Lung (tissue), 12 donors: ENCODE results near the gene FRMD8. TPM values are rescaled to one million over a fixed set of nuclear protein-coding genes. Genes with fewer than 3 reads are reported as not detected.

Experiments
- ATAC-seq: fragments of 200-7000 bp; cut with Tn5 transposase; one replicate; pipeline ENCODE4 v1.9.1; 2020; ENCODE audit warnings: moderate number of reproducible peaks; ENCODE audit not compliant: insufficient read depth, low FRiP score
- DNase-seq, 3 donors: peaks; one replicate each; pipeline ENCODE4 v3.0.0-alpha.2; 2013 to 2017
- H3K27ac ChIP-seq, 2 donors: one replicate each; pipeline ENCODE4 v1.5.1; 2013; ENCODE audit warnings: mild to moderate bottlenecking in 2 of 2, moderate library complexity in 2 of 2, control low read depth in 1 of 2, inconsistent platforms in 1 of 2, low read depth in 1 of 2, low read length in 1 of 2
- H3K27me3 ChIP-seq, 3 donors: one replicate each; pipeline ENCODE4 v1.5.1; 2013; ENCODE audit warnings: low read length in 2 of 3; ENCODE audit not compliant: control insufficient read depth in 3 of 3, insufficient read depth in 3 of 3
- H3K36me3 ChIP-seq, 4 donors: one replicate each; pipeline ENCODE4 v1.5.1; 2013; ENCODE audit warnings: low read length in 4 of 4, mild to moderate bottlenecking in 1 of 4, moderate library complexity in 1 of 4; ENCODE audit not compliant: control insufficient read depth in 4 of 4, insufficient read depth in 4 of 4
- H3K4me1 ChIP-seq, 5 donors: one replicate each; pipeline ENCODE4 v1.5.1; 2013; ENCODE audit warnings: low read length in 5 of 5, mild to moderate bottlenecking in 2 of 5, moderate library complexity in 1 of 5; ENCODE audit not compliant: control insufficient read depth in 5 of 5, insufficient read depth in 5 of 5
- H3K4me3 ChIP-seq: one replicate; pipeline ENCODE4 v1.5.1; 2013; ENCODE audit warnings: mild to moderate bottlenecking, control low read depth, moderate library complexity
- H3K9ac ChIP-seq, 2 donors: one replicate each; pipeline ENCODE4 v1.5.1; 2013; ENCODE audit warnings: low read length in 2 of 2, control low read depth in 1 of 2; ENCODE audit not compliant: insufficient read depth in 1 of 2
- H3K9me3 ChIP-seq, 4 donors: one replicate each; pipeline ENCODE4 v1.5.1; 2013; ENCODE audit warnings: low read length in 3 of 4, mild to moderate bottlenecking in 1 of 4, moderate library complexity in 1 of 4; ENCODE audit not compliant: control insufficient read depth in 4 of 4, insufficient read depth in 3 of 4
- CTCF ChIP-seq: IDR thresholded peaks from 2 replicates; pipeline ENCODE4 v1.5.1; 2012; ENCODE audit warnings: mild to moderate bottlenecking; ENCODE audit errors: control extremely low read depth, extremely low read depth
- WGBS, 2 donors: extraction: QIAGEN DNeasy Blood & Tissue Kit; methylation state at CpG; one replicate each; pipeline ENCODE4 v1.1.7; 2013; 5-methylcytosine and 5-hydroxymethylcytosine counted together
- polyA plus RNA-seq, 2 donors: library from polyadenylated mRNA; stranded (reverse); fragments of 200-250 nt; gene quantifications; one replicate each; pipeline ENCODE4 v1.2.1, GENCODE V29; 2013
- total RNA-seq, 2 donors: library from RNA; depleted of rRNA in 1 of 2; stranded (reverse); fragments of >200 nt in 1 of 2; gene quantifications; one replicate each; pipeline ENCODE4 v1.2.1, GENCODE V29; 2014 to 2021
- donor health status: control.
- donor health status: control.
- donor health status: Bipolar disorder and iron deficiency.
- donor health status: healthy.
- donor health status: DM: yes; HTN: yes; CAD: no.

FRMD8 gene
- total and polyA plus RNA-seq, 4 donors, result 15.8 to 39.9 (median 22.1) TPM

GRCh38 chr11:65417702-65418430 lies 31.4 kb downstream of the FRMD8 start:
- Histone ChIP-seq H3K4me3 (peak overlapping the region; percentile 15), H3K36me3 (peaks cover 0 to 8% (median 0%) of the 10 kb centered on the region in 4 donors), H3K27me3 (no peaks in the 10 kb centered on the region), H3K9me3 (no peaks in the 10 kb centered on the region), H3K9ac (peak overlapping the region in 1 of 2 donors; percentile 76), H3K4me1 (peaks cover 0 to 63% (median 33%) of the 10 kb centered on the region in 5 donors), H3K27ac (peak overlapping the region; percentile 98 to 100)
- WGBS, 2 donors, result 4 to 6% methylated on average over 19 of the region's 19 CpGs
- no peak for TF ChIP-seq CTCF
- DNase-seq (peak; percentile 67 to 80 (median 77)), ATAC-seq (no peak)

GRCh38 chr11:65418431-65418680 lies 31.9 kb downstream of the FRMD8 start:
- H3K36me3 ChIP-seq, result peaks cover 0 to 7% (median 0%) of the 10 kb centered on the region in 4 donors
- H3K27me3 ChIP-seq, result no peaks in the 10 kb centered on the region
- peak overlapping the region; percentile 98 to 100 for H3K27ac ChIP-seq
- 0 to 1% methylated on average over 2 to 4 of the region's 4 CpGs for WGBS, 2 donors
- peaks cover 0 to 68% (median 34%) of the 10 kb centered on the region in 5 donors for H3K4me1 ChIP-seq
- no peak for TF ChIP-seq CTCF
- peak overlapping the region in 1 of 2 donors; percentile 75 for H3K9ac ChIP-seq
- H3K9me3 ChIP-seq, result no peaks in the 10 kb centered on the region
- no peak overlapping the region for H3K4me3 ChIP-seq
- ATAC-seq (no peak), DNase-seq (no peak)

- Histone ChIP-seq H3K9ac (peak overlapping the region; percentile 53 to 95), H3K9me3 (no peaks in the 10 kb centered on the region), H3K4me1 (peaks cover 0 to 73% (median 38%) of the 10 kb centered on the region in 5 donors), H3K36me3 (peaks cover 0 to 2% (median 0%) of the 10 kb centered on the region in 4 donors), H3K4me3 (no peak overlapping the region), H3K27me3 (no peaks in the 10 kb centered on the region), H3K27ac (peak overlapping the region; percentile 98 to 100)
- 0 to 1% methylated on average over 15 of the region's 15 CpGs for WGBS, 2 donors
- TF ChIP-seq CTCF, result no peak
- ATAC-seq (peak; percentile 22), DNase-seq (peak; percentile 96 to 98 (median 97))
Observed at GRCh38 chr11:65418681-65419459, 32.4 kb downstream of the FRMD8 start.
